GM18517 (cell line): Measurements from ENCODE around the gene TTC28.

Experiments
- ATAC-seq: cut with Tn5 transposase; IDR thresholded peaks from one replicate; pipeline ENCODE4 v1.9.1; 2021; ENCODE audit warnings: mild to moderate bottlenecking, moderate library complexity; ENCODE audit not compliant: unreplicated experiment

Gene TTC28

GRCh38 chr22:28017558-28017820 lies 662.2 kb downstream of the TTC28 start:
- no peak for ATAC-seq

GRCh38 chr22:28016781-28017557 lies 662.7 kb downstream of the TTC28 start:
- no peak for ATAC-seq

- no peak for ATAC-seq
Measured at GRCh38 chr22:28015676-28016601, 663.7 kb downstream of the TTC28 start.

GRCh38 chr22:28015046-28015425 lies 664.6 kb downstream of the TTC28 start:
- no peak for ATAC-seq

- no peak for ATAC-seq
Measured at GRCh38 chr22:28014211-28015045, 665.2 kb downstream of the TTC28 start.

GRCh38 chr22:28013611-28014010 lies 666.0 kb downstream of the TTC28 start:
- ATAC-seq: no peak

- no peak for ATAC-seq
Measured at GRCh38 chr22:28012832-28013460, 666.7 kb downstream of the TTC28 start.

- no peak for ATAC-seq
Measured at GRCh38 chr22:28009272-28009827, 670.3 kb downstream of the TTC28 start.

GRCh38 chr22:28008649-28009048 lies 671.0 kb downstream of the TTC28 start:
- ATAC-seq: no peak

- ATAC-seq: no peak
Measured at GRCh38 chr22:28008056-28008455, 671.6 kb downstream of the TTC28 start.

- ATAC-seq: no peak
Measured at GRCh38 chr22:28006271-28006670, 673.4 kb downstream of the TTC28 start.

- ATAC-seq: no peak
Measured at GRCh38 chr22:28005513-28005912, 674.1 kb downstream of the TTC28 start.

GRCh38 chr22:28004021-28004420 lies 675.6 kb downstream of the TTC28 start:
- no peak for ATAC-seq

- ATAC-seq: no peak
Measured at GRCh38 chr22:28002863-28003565, 676.6 kb downstream of the TTC28 start.

- no peak for ATAC-seq
Measured at GRCh38 chr22:28002181-28002700, 677.4 kb downstream of the TTC28 start.

GRCh38 chr22:28001171-28001835 lies 678.3 kb downstream of the TTC28 start:
- no peak for ATAC-seq

GRCh38 chr22:28000361-28000760 lies 679.3 kb downstream of the TTC28 start:
- no peak for ATAC-seq

GRCh38 chr22:27999876-28000275 lies 679.8 kb downstream of the TTC28 start:
- ATAC-seq: no peak
